CD4-positive, alpha-beta memory T cell (primary cell): Measurements from ENCODE around the gene TCEANC. TPM values are rescaled to one million over a fixed set of nuclear protein-coding genes. Genes with fewer than 3 reads are reported as not detected.
A peak's percentile ranks its signal among the peaks of the same experiment; 100 is the strongest.

Experiments used
- CTCF ChIA-PET: fragments of 350-600 bp; sonication (Branson Sonifier 250); formaldehyde crosslinking; loops from one replicate; lab custom pipeline; 2021; ENCODE audit warnings: inconsistent platforms; ENCODE audit not compliant: partially characterized antibody; lab: Charles Lee
- POLR2A ChIA-PET: fragments of 350-600 bp; sonication (Branson Sonifier 250); formaldehyde crosslinking; loops from one replicate; lab custom pipeline; 2021; ENCODE audit not compliant: partially characterized antibody; lab: Charles Lee
- DNase-seq, 5 donors: peaks; one replicate each; pipeline versions ENCODE4 v3.0.0 to v3.0.0-alpha.2; 2020 to 2022; ENCODE audit warnings: mixed read lengths in 1 of 5
- H3K27ac ChIP-seq: one replicate; pipeline ENCODE4 v1.7.0; 2013; ENCODE audit warnings: low read depth, low read length
- H3K27me3 ChIP-seq: 2 replicates; pipeline ENCODE4 v1.7.0; 2013; ENCODE audit warnings: mild to moderate bottlenecking, low read length, moderate library complexity; ENCODE audit not compliant: insufficient read depth
- H3K36me3 ChIP-seq: 2 replicates; pipeline ENCODE4 v1.7.0; 2013; ENCODE audit warnings: mild to moderate bottlenecking, low read length, moderate library complexity; ENCODE audit not compliant: insufficient read depth
- H3K4me1 ChIP-seq: 2 replicates; pipeline ENCODE4 v1.7.0; 2013; ENCODE audit warnings: mild to moderate bottlenecking, low read length, moderate library complexity; ENCODE audit not compliant: insufficient read depth
- H3K4me3 ChIP-seq, 2 donors: one replicate each; pipeline ENCODE4 v1.7.0; 2013; ENCODE audit warnings: low read length in 2 of 2, mild to moderate bottlenecking in 1 of 2
- H3K9me3 ChIP-seq, 2 donors: one replicate each; pipeline ENCODE4 v1.7.0; 2013; ENCODE audit warnings: low read length in 2 of 2, control low read depth in 1 of 2; ENCODE audit not compliant: control insufficient read depth in 1 of 2
- H3K27ac Mint-ChIP-seq, 7 donors: one replicate each; pipeline ENCODE4 v1.8.0; 2020 to 2021; ENCODE audit warnings: mixed read lengths in 7 of 7, mild to moderate bottlenecking in 6 of 7, inconsistent platforms in 3 of 7, moderate library complexity in 3 of 7
- H3K27me3 Mint-ChIP-seq, 2 donors: one replicate each; pipeline ENCODE4 v1.8.0; 2020 to 2021; ENCODE audit warnings: mixed read lengths in 2 of 2
- H3K36me3 Mint-ChIP-seq, 2 donors: one replicate each; pipeline ENCODE4 v1.8.0; 2020 to 2021; ENCODE audit warnings: mixed read lengths in 2 of 2, inconsistent platforms in 1 of 2, mild to moderate bottlenecking in 1 of 2
- H3K4me1 Mint-ChIP-seq, 4 donors: one replicate each; pipeline ENCODE4 v1.8.0; 2020 to 2021; ENCODE audit warnings: mixed read lengths in 4 of 4, mild to moderate bottlenecking in 1 of 4
- H3K4me3 Mint-ChIP-seq, 8 donors: one replicate each; pipeline ENCODE4 v1.8.0; 2020 to 2021; ENCODE audit warnings: mixed read lengths in 8 of 8, mild to moderate bottlenecking in 7 of 8, moderate library complexity in 6 of 8, inconsistent platforms in 3 of 8
- H3K9me3 Mint-ChIP-seq, 8 donors: one replicate each; pipeline ENCODE4 v1.8.0; 2020 to 2021; ENCODE audit warnings: mixed read lengths in 8 of 8, mild to moderate bottlenecking in 5 of 8, inconsistent platforms in 3 of 8, moderate library complexity in 1 of 8
- intact Hi-C: fragments of 100-400 bp; cut with micrococcal nuclease; formaldehyde crosslinking; loops from one replicate; pipeline ENCODE4 v1.15.1; 2023
- polyA plus RNA-seq, 2 donors: library from polyadenylated mRNA; unstranded; fragments of 300-500 nt; fragmentation: Illumina TruSeq; gene quantifications; one replicate each; pipeline ENCODE4 v1.2.3, GENCODE V29; 2021
- total RNA-seq, 2 experiments: library from RNA; stranded (reverse); gene quantifications; one replicate each; pipeline ENCODE4 v1.2.3, GENCODE V29; 2021

Gene TCEANC
- total and polyA plus RNA-seq, 4 experiments from 2014 or later = 9.6 to 16.3 (median 12.4) TPM

- Histone ChIP-seq H3K4me1 (peaks cover 80% of the 10 kb centered on the region), H3K27me3 (no peaks in the 10 kb centered on the region), H3K4me3 (no peak overlapping the region), H3K27ac (no peak overlapping the region), H3K36me3 (no peaks in the 10 kb centered on the region), H3K9me3 (no peaks in the 10 kb centered on the region)
- intact Hi-C loops = no loop called here
- POLR2A ChIA-PET = interaction anchor here (0.7 to 1.1 kb wide), 2 partner anchors 32 to 40 kb away, joined by 3 read pairs; partner anchors contain the start of genes OFD1 and TRAPPC2
- Mint-ChIP-seq H3K4me1 (peaks cover 45 to 84% (median 65%) of the 10 kb centered on the region in 4 donors), H3K27me3 (no peaks in the 10 kb centered on the region), H3K36me3 (peaks cover 0 to 21% of the 10 kb centered on the region in 2 donors), H3K4me3 (peak overlapping the region in 2 of 8 donors; percentile 0 to 11), H3K9me3 (no peaks in the 10 kb centered on the region), H3K27ac (peak overlapping the region in 1 of 7 donors; percentile 11)
- CTCF ChIA-PET = interaction anchor here (1.3 kb wide), 1 partner anchor 32 kb away, joined by 3 read pairs; no protein-coding TSS in a partner anchor
- no peak for DNase-seq
Measured at GRCh38 chrX:13694359-13694758, 41.4 kb downstream of the TCEANC start.

- H3K27ac Mint-ChIP-seq = peak overlapping the region in 5 of 7 donors; percentile 0 to 68 (median 17)
- H3K4me3 Mint-ChIP-seq = peak overlapping the region in 2 of 8 donors; percentile 8 to 11
- no peak for DNase-seq
- peaks cover 0 to 15% of the 10 kb centered on the region in 2 donors for H3K36me3 Mint-ChIP-seq
- ChIA-PET POLR2A (interaction anchor here (0.7 to 1.2 kb wide), 2 partner anchors 40 kb away, joined by 3 to 5 read pairs; partner anchors contain the start of genes OFD1 and TRAPPC2), CTCF (no interaction called here)
- H3K27ac ChIP-seq = no peak overlapping the region
- H3K27me3 ChIP-seq = no peaks in the 10 kb centered on the region
- H3K4me1 ChIP-seq = peaks cover 81% of the 10 kb centered on the region
- H3K9me3 Mint-ChIP-seq = no peaks in the 10 kb centered on the region
- no peaks in the 10 kb centered on the region for H3K36me3 ChIP-seq
- peaks cover 45 to 80% (median 64%) of the 10 kb centered on the region in 4 donors for H3K4me1 Mint-ChIP-seq
- no peak overlapping the region for H3K4me3 ChIP-seq
- no peaks in the 10 kb centered on the region for H3K27me3 Mint-ChIP-seq
- no peaks in the 10 kb centered on the region for H3K9me3 ChIP-seq
- intact Hi-C loops = no loop called here
Measured at GRCh38 chrX:13694983-13695382, 42.0 kb downstream of the TCEANC start.

- Histone ChIP-seq H3K4me3 (no peak overlapping the region), H3K36me3 (no peaks in the 10 kb centered on the region), H3K27me3 (no peaks in the 10 kb centered on the region), H3K9me3 (no peaks in the 10 kb centered on the region), H3K27ac (no peak overlapping the region), H3K4me1 (peaks cover 82% of the 10 kb centered on the region)
- peaks cover 0 to 15% of the 10 kb centered on the region in 2 donors for H3K36me3 Mint-ChIP-seq
- H3K9me3 Mint-ChIP-seq = no peaks in the 10 kb centered on the region
- no peak for DNase-seq
- ChIA-PET POLR2A (interaction anchor here (1.2 kb wide), 1 partner anchor 39 kb away, joined by 5 read pairs; the partner anchor contains the start of genes OFD1 and TRAPPC2), CTCF (interaction anchor here (0.7 kb wide), 1 partner anchor 26 kb away, joined by 3 read pairs; no protein-coding TSS in a partner anchor)
- intact Hi-C loops = no loop called here
- H3K4me3 Mint-ChIP-seq = peak overlapping the region in 2 of 8 donors; percentile 4 to 8
- H3K4me1 Mint-ChIP-seq = peaks cover 42 to 79% (median 61%) of the 10 kb centered on the region in 4 donors
- no peaks in the 10 kb centered on the region for H3K27me3 Mint-ChIP-seq
- H3K27ac Mint-ChIP-seq = peak overlapping the region in 3 of 7 donors; percentile 14 to 68 (median 55)
Measured at GRCh38 chrX:13695601-13696115, 42.7 kb downstream of the TCEANC start.

DNA sequence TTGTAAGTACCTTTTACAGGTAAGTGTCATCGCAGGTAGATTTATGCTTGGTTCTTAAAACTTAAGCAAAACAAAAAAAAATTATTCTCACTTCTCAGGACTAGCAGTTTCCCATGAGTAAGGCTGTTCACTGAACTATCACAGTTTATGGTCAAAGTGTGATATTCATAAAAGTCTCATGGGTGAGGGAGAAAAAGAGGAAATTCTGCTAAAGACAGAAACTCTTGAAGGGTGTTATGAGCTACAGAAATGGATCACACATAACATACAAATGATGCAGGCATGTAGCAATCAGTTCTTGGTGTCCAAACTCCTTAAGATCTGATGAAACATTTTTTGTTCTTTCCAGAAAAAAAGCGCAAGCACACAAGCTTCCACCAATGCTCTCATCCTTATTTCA, 44.5 kb downstream of the TCEANC start:
- no peak overlapping the region for H3K27ac ChIP-seq
- intact Hi-C loops = no loop called here
- no peaks in the 10 kb centered on the region for H3K9me3 Mint-ChIP-seq
- ChIA-PET CTCF (interaction anchor here (0.9 to 1.5 kb wide), 2 partner anchors 10 to 14 kb away, joined by 3 read pairs; no protein-coding TSS in a partner anchor), POLR2A (interaction anchor here (1.2 to 1.8 kb wide), 4 partner anchors 9 to 39 kb away, joined by 3 to 9 read pairs (median 4); partner anchors contain the start of genes OFD1 and RAB9A)
- H3K4me1 ChIP-seq = peaks cover 79% of the 10 kb centered on the region
- no peaks in the 10 kb centered on the region for H3K27me3 ChIP-seq
- H3K4me3 ChIP-seq = no peak overlapping the region
- H3K36me3 Mint-ChIP-seq = peaks cover 4 to 16% of the 10 kb centered on the region in 2 donors
- peaks cover 49 to 82% (median 64%) of the 10 kb centered on the region in 4 donors for H3K4me1 Mint-ChIP-seq
- peak overlapping the region in 3 of 7 donors; percentile 27 to 43 (median 42) for H3K27ac Mint-ChIP-seq
- no peak for DNase-seq
- peak overlapping the region in 2 of 8 donors; percentile 52 to 55 for H3K4me3 Mint-ChIP-seq
- H3K36me3 ChIP-seq = no peaks in the 10 kb centered on the region
- no peaks in the 10 kb centered on the region for H3K9me3 ChIP-seq
- no peaks in the 10 kb centered on the region for H3K27me3 Mint-ChIP-seq

GRCh38 chrX:13697976-13698375, 45.0 kb downstream of the TCEANC start:
- Mint-ChIP-seq H3K4me3 (no peak overlapping the region), H3K9me3 (no peaks in the 10 kb centered on the region), H3K36me3 (peaks cover 4 to 16% of the 10 kb centered on the region in 2 donors), H3K27me3 (no peaks in the 10 kb centered on the region), H3K4me1 (peaks cover 47 to 82% (median 62%) of the 10 kb centered on the region in 4 donors), H3K27ac (peak overlapping the region in 1 of 7 donors; percentile 27)
- Histone ChIP-seq H3K36me3 (no peaks in the 10 kb centered on the region), H3K9me3 (no peaks in the 10 kb centered on the region), H3K4me3 (no peak overlapping the region), H3K4me1 (peaks cover 77% of the 10 kb centered on the region), H3K27ac (no peak overlapping the region), H3K27me3 (no peaks in the 10 kb centered on the region)
- no peak for DNase-seq
- intact Hi-C loops = no loop called here
- ChIA-PET POLR2A (interaction anchor here (1.2 to 1.8 kb wide), 4 partner anchors 10 to 38 kb away, joined by 3 to 9 read pairs (median 4); partner anchors contain the start of genes OFD1 and RAB9A), CTCF (interaction anchor here (1.5 to 1.9 kb wide), 2 partner anchors 11 to 14 kb away, joined by 3 to 7 read pairs; no protein-coding TSS in a partner anchor)

DNA sequence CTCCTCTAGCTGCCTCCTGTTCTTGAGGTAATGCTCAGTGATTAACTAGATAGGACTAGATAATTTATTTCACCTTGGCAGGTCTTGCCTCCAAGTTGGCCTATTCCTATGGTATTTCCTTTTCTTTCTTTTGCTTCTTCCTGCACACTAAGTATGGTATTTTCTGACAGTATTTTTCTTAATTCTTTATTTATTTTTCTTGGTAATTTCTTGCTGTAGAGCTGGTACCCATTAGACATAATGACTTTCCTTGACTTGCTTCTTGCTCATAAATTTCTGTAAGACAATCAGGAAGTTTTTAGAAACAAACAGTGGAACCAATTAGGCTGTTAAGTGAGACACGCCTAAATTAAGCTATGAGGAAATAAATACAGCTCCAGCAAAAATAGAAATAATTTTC, 45.5 kb downstream of the TCEANC start:
- H3K36me3 ChIP-seq = no peaks in the 10 kb centered on the region
- H3K9me3 Mint-ChIP-seq = no peaks in the 10 kb centered on the region
- CTCF ChIA-PET = interaction anchor here (1.5 to 1.9 kb wide), 2 partner anchors 10 to 14 kb away, joined by 3 to 7 read pairs; no protein-coding TSS in a partner anchor
- H3K4me1 ChIP-seq = peaks cover 78% of the 10 kb centered on the region
- H3K4me3 Mint-ChIP-seq = no peak overlapping the region
- POLR2A ChIA-PET = interaction anchor here (1.2 to 1.8 kb wide), 4 partner anchors 10 to 38 kb away, joined by 3 to 9 read pairs (median 4); partner anchors contain the start of genes OFD1 and RAB9A
- peak overlapping the region in 1 of 7 donors; percentile 31 for H3K27ac Mint-ChIP-seq
- peaks cover 4 to 15% of the 10 kb centered on the region in 2 donors for H3K36me3 Mint-ChIP-seq
- intact Hi-C loops = no loop called here
- no peak overlapping the region for H3K27ac ChIP-seq
- DNase-seq = no peak
- peaks cover 43 to 82% (median 60%) of the 10 kb centered on the region in 4 donors for H3K4me1 Mint-ChIP-seq
- H3K9me3 ChIP-seq = no peaks in the 10 kb centered on the region
- H3K27me3 ChIP-seq = no peaks in the 10 kb centered on the region
- H3K4me3 ChIP-seq = no peak overlapping the region
- no peaks in the 10 kb centered on the region for H3K27me3 Mint-ChIP-seq
